GM19025 (cell line): Measurements from ENCODE around the gene BTNL8.
A peak's percentile ranks its signal among the peaks of the same experiment; 100 is the strongest.

Source experiments
- ATAC-seq: cut with Tn5 transposase; IDR thresholded peaks from one replicate; pipeline ENCODE4 v1.9.1; 2021; ENCODE audit warnings: mild to moderate bottlenecking, low read depth, moderate library complexity; ENCODE audit not compliant: unreplicated experiment

BTNL8 gene, protein sequence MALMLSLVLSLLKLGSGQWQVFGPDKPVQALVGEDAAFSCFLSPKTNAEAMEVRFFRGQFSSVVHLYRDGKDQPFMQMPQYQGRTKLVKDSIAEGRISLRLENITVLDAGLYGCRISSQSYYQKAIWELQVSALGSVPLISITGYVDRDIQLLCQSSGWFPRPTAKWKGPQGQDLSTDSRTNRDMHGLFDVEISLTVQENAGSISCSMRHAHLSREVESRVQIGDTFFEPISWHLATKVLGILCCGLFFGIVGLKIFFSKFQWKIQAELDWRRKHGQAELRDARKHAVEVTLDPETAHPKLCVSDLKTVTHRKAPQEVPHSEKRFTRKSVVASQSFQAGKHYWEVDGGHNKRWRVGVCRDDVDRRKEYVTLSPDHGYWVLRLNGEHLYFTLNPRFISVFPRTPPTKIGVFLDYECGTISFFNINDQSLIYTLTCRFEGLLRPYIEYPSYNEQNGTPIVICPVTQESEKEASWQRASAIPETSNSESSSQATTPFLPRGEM

DNA sequence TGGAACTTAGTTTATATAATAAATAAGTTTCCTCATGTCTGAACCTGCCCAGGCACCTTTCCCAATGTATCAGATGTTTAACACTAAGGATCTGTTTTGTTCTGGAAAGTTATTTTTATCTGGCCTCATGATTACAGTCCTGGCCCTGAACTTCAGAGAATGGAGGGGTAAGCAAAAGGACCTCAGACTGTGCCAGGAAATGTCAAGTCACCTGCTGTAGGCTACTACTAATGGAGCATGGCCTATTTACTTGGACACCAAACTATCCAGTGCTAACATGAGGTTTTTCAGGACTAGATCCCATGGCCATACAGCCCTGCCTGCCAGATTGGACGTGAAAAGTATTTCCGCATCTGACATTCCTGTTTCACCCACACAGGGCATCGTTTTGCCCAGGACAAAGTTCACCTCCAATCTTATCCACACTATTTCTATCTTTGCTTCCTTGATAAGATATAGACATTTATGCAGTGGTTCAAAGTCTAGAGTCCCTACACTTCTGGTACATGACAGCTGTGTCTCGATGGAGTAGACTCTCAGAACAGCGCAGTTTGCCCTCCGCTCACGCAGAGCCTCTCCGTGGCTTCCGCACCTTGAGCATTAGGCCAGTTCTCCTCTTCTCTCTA is at the start of gene BTNL8:
BTNL8 (plus strand) TSS at position 539 of the 626 bp plus-strand sequence. CDS start 152 bp downstream, outside the sequence.
- no peak for ATAC-seq

DNA sequence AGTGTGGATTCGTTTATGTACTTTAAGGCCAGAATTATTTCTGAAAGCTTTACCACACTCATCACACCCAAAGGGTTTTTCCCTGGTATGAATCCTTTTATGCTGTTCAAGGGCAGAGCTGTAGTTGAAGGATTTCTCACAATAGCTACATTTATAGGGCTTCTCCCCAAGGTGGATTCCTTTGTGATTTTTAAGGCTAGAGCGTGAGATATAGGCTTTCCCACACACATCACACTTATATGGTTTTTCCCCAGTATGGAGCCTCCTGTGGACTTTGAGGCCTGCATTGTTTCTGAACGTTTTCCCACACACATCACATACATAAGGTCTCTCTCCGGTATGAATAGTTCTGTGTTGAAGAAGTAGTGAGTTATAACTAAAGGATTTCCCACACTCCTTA is 49.1 kb upstream of the BTNL8 start:
- ATAC-seq = no peak

DNA sequence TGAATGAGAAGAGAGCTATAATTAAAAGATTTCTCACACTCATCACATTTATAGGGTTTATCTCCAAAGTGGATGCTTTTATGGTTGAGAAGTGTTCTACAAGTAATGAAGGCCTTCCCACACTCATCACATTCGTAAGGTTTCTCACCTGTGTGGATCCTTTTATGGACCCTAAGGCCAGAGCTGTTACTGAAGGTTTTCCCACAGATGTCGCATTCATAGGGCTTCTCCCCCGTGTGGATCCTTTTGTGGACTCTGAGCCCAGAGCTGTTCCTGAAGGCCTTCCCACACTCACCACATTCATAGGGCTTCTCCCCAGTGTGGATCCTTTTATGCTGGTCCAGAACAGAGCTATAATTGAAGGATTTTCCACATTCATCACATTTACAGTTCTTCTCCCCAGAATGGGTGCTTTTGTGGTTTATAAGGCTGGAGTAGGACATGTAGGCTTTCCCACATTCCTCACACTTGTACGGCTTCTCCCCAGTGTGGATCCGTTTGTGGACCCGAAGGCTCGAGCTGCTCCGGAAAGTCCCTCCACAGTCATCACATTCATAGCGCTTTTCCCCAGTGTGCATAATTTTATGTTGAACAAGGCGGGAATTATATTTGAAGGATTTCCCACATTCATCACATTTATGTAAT is 48.4 kb upstream of the BTNL8 start:
- no peak for ATAC-seq

DNA sequence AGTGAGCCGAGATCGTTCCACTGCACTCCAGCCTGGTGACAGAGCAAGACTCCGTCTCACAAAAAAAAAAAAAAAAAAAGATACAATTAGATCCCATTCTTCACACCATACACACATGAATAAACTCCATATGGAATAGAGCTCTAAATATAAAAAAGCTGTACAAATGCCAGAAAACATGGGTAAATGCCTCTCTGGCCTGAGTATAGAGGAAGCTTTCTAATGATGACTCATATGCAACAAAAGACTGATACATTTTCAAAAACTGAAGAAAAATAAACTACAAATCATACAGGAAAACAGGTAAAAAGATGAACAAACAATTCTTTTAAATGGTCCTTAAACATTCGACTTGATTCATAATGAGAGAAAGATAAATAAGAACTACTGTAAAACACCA is 46.5 kb upstream of the BTNL8 start:
- ATAC-seq = no peak

DNA sequence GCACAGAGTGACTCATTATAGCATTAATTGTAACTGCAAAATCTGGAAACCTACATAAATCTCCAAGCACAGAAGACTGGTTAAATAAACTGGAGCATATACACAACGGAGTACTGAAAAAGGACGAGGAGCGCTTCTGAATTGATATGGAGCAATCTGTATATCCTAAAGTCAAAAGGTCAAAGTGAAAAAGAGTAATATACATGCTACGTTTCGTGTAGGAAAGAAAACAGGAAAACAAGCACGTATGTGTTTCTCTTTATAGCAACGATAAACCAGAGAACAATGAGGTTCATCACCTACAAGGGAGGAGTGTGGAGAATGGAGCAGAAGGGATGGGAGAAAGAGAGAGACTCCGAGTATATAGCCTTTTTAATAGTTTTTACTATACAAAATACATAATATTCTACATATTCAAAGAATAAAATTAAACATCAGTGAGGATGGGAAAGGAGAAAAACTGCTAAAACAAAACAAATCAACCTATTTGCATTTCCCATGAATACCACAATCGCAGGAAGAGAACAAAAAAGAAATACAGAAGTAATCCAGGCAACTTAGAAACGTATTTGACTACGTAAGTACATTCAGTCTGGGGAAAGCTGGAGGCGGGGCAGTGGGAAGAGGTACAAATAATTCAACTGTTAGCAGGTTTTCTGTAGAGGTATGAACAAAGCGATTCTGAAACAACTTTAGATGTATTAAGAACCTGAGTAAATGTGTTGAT is 45.7 kb upstream of the BTNL8 start:
- no peak for ATAC-seq

DNA sequence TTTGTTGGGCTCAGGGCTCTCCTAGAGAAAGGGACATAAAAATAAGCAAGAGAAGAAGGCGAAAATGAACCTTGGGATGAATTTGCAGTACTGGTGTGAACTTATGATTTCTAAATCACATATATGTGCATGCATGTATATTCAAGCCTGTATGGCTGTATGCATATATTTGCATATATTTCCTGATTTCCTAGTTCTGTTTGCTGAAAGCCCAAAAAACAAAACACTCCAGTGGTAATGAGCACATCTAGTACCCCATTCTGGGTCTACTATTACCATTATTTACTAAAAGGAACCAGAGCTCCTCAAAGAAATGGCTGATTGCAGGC is 45.1 kb upstream of the BTNL8 start:
- ATAC-seq = no peak

DNA sequence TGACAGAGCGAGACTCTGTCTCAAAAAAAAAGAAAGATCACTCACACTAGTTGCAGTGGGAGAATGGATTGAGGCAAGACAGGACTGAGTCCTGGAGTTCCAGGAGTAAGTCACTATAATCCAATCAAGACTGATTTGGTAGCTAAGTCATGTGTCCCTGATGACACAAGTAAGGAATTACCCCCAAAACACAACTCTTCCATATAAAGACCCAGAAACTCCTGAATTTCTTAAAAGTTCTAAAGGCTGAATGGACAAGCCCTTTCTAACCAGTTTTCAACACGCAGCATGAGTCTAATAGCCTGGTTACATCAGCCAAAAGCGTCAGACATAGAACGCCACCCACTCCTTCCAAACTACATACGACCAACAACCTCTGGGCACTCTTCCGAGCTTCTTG is 40.4 kb upstream of the BTNL8 start:
- ATAC-seq = no peak

DNA sequence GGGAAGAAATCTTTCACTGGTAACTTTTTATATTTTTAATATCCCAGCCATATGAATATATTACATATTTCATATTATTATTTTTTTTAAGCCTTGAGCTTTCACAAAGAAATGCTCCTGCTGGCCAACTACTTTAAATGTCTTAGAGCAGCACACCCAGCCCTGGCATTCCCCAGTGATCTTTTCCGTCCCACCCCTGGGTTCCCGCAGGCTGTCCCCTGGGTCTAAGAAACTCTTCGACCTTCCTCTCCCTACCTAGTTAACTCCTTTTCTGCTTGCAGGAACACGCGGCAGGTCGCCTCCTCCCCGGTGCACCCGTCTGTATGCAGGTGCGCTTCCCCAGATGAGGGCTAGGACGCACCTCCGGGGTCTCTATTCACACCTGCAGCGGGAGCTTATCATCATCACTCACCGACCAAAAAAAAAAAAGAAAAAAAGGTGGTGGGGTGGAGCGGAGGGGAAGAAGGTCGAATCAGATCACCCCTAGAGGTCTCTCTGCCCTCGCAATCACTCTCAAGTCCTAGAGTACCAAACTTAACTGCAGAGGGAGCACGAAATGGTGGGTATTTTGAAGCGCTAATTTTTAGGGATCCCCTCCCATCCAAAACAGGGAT is 38.6 kb upstream of the BTNL8 start:
- ATAC-seq = peak; percentile 17

DNA sequence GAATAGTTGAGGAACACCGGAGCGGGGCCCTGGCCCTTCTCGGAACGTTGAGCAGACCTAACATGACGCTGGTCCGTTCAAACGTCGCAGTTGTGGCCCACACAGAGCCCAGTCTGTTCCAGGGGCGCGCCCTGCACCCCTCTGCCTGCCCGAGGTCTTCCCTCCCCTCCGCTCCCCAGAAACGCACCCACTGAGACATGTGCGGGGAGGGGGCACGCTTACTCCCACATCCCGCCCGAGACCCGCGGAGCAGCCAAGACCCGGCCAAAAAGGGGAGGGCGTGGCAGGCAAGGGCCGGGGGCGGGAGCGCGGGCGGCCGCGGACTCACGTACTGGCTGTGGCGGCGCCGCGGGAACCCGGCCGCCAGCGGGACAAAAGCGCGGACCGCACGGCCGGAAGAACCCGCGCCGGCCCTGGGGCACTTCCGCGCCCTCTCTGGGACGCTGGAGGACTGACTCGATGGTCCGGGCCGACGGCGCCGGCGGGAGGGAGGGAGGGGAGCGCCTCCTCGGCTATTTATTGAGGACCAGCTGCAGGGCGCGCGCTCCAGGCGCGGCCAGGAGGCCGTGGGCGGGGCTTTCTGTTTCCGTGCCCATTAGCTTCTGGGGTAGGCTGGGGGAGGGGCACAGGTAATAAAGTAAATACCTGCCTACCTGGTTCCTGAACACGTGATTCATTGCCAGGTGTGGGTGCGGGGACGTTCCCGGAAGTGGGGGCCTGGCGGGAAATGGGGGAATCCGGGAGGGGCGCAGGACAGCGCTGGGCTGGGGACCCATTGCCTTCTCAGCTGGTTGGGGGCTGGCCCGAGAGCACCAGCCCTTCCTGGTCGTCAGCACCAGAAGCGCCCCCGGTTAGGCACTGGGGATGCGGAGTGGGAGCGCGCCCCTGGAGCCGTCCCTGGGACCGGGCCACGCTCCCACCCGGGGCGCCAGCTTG is 37.8 kb upstream of the BTNL8 start, which contains the start of gene ZFP62:
ZFP62 (minus strand) TSS at position 390 of the 936 bp plus-strand sequence; CDS start at position 333, 57 bp downstream.
- ATAC-seq = peak; percentile 90

DNA sequence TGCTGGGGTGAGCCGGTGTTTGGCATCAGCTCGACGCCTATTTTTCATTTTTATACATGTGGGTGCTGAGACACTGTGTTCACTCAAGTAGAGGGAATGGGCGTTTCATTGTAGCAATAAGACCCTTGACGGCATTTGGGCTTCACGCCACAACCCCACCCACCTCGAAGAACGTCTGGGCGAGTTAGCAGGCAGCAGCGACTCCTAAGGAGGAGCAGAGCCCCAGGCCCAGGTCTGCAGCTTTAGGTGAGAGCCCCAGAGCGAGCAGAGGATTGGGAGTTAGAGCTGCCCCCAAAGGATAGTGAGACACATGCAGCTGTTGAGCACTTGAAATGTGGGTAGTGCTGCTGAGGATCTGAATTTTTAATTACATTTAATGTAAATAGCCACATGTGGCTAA is 36.3 kb upstream of the BTNL8 start:
- ATAC-seq = no peak

DNA sequence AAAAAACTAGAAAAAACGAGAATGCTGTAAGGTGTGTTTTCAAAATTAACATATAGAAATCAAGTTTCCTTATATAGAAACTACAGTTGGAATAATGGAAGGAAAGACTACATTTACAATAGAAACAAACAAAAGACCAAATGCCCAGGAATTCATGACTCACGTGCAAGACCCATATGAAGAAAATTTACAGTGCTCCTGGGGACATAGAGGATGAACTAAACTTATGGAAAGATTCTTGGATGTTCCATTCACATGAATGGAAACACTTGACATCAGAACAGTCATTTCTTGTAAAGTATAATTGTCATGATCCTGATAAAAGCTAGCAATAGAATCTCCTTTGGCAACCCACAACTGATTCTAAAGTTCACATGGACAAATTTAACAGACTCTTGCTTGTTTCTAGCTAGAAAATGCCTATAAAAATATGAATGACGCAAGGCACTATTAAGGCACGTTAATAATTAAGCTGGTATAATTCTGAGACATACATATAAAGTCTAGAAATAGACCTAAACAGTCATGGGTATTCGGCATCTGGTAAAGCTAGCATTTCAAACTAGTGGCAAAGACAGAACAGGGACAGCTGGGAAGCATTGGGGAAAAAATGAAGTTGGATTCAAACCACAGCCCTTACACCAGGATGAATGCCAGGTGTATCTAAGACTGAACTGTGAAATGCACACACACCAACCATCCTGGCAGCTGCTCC is 32.8 kb upstream of the BTNL8 start:
- no peak for ATAC-seq

DNA sequence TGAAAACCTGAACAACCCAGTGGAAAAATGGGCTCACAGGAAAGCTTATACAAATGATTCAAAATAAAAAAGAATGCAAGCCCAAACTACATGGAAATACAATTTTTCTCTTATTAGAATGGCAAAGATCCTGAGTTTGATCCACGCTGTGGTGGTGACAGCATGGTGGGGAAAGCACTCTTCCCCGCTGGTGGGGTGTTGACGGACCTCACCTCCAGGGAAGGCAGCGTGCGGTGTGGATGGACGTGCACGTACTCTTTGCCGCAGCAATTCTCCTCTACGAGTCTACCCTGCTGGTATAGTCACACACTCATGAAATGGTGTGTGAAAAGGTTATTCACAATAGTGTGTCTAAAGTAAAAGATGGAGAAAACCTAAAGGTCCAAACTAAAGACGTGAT is 32.0 kb upstream of the BTNL8 start:
- no peak for ATAC-seq

DNA sequence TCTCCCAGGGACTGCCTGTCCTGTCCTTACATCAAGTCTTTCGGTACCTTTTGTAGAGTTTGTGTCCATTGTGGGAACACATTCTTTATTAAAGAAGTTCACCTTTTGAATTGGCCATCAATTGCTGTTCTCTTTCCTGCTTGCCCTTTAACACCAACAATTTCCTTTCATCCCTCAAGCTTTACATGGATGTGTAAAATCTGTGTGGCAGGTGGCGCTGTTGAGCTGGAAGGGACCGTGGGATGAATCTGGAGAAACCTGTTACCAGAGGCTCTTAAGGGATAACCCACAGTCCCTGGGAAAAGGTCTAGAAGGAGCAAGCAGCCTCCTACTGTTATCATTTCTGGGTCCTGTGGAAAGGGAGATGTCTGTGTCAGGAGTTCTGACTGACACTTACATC is 30.0 kb upstream of the BTNL8 start:
- no peak for ATAC-seq

DNA sequence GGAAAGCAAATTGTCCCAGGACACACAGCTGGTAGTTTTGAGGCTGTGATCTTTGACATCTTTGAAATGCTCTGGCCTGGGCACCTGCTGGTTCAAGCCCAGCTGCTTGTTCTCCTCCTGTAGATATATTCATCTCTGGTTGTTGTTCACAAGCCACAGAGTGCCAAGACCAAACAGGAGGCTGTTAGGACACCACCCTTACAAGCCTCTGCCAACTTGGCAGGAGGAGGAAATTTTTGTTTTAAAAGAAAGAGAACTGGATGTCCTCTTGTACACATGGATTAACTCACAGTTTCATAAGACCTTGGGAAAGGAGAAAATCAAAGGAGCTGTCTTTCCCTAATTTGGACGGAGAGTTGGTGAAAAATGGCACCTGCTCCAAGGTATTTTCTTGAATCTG is 29.4 kb upstream of the BTNL8 start:
- ATAC-seq = no peak

DNA sequence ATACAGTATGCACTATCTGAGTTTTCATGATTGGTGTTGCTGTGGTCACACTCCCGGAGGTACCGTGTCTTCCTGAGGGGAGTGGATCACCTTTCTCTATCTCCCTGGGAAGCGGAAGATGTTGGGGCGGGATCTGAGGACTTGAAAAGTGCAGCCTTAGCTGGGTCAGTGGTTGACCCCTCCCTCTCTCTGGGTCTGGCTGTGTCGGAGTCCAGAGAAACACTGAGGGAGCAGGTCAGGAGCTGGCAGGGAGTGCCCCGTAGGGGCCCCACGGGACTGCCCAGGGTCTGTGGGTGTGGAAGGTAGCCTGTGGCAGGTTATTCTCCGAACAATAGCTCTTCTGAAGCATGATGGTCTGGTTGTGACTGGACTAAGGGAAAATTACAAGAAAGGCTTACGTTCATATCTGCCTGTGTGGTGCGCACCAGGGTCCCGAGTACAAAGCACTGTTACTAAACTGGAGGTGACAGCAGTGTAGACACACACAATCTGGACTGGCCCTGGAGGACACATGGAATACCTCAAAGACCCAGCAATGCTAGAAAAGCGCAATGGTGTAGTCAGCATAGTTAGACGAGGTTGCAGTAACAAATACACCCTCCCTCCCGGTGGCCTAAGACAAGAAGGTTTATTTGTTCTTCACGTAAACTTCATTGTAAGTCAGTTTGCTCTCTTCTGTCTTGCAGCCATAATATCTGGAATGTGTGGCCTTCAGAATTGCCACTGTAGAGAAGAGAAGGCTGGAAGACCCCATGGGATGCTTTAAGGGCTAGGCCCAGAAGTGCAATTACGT is 28.5 kb upstream of the BTNL8 start:
- ATAC-seq = no peak

DNA sequence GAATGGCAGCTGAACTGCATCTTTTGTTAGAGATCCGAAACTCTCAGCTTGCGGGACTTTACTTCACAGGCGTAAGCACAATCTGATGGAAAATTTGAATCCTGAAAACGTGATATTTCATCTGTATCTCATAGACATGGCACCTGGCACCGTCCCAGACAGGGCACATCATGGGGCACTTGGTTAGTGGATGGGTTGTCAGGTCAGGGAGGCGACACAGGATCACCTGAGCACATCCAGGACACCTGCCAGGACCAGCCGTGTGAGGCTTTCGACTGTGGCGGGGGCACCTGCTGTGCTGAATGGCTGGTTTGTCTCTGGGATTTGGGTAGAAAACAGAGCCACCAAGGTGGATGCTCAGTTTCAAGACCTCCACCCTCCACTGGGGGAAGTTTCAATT is 26.5 kb upstream of the BTNL8 start:
- ATAC-seq = no peak

DNA sequence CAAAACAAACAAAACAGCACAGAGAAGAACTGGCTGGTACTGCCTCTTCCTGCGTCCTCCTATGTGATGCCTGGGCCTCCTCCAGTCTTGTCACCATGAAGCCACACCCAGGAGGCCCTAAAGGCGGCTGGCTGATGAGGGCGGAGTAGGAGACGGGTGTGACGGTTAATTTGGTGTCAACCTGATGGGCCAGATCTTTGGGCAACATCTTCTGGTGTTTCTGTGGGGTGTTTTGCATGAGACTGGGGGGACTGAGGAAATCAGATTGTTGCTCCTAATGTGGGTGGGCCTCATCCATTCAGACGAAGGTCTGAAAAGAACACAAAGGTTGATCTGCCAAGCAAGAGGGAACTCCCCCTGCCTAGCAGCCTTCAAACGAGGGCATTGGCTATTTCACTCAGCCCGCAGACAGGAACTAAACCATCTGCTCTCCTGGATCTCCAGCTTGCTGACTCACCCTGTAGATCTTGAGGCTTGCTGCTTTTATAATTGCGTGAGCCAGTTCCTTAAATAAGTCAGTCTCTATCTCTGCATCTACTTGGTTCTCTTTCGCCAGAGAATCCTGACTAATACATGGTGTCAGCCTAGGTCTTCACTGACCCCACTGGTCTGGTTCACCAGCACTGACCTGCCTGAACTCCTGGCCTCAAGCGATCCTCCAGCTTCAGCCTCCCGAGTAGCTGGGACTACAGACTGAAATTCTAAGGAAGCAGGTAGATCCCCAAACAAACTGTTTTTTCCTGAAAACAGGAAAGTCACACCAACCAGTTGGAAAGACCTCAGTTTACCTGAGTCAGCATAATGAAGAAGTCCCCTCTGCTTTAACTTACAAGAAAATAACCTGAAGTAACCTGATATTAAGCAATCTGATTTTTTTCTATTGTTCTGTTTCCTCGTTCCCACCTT is 25.1 kb upstream of the BTNL8 start:
- no peak for ATAC-seq
